ENCODE data around the gene FFAR4.

GRCh38 chr10:93568105-93568390, 1.6 kb downstream of the FFAR4 start:
- TF ChIP-seq, protein P1, sequence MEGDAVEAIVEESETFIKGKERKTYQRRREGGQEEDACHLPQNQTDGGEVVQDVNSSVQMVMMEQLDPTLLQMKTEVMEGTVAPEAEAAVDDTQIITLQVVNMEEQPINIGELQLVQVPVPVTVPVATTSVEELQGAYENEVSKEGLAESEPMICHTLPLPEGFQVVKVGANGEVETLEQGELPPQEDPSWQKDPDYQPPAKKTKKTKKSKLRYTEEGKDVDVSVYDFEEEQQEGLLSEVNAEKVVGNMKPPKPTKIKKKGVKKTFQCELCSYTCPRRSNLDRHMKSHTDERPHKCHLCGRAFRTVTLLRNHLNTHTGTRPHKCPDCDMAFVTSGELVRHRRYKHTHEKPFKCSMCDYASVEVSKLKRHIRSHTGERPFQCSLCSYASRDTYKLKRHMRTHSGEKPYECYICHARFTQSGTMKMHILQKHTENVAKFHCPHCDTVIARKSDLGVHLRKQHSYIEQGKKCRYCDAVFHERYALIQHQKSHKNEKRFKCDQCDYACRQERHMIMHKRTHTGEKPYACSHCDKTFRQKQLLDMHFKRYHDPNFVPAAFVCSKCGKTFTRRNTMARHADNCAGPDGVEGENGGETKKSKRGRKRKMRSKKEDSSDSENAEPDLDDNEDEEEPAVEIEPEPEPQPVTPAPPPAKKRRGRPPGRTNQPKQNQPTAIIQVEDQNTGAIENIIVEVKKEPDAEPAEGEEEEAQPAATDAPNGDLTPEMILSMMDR (conservative IDR thresholded peaks at IDR 0.05; ENCODE audit: low read depth, low read length): no peak
- peak; percentile 11 for TF ChIP-seq EZH2 (IDR thresholded peaks at IDR 0.05; ENCODE audit: borderline replicate concordance, low read depth, low read length, poor library complexity, severe bottlenecking)

All from A673 (cell line).